SK-N-MC (cell line): ENCODE results near the gene ZNF710.

ENCODE experiments used
- DNase-seq: peaks from one replicate; pipeline ENCODE4 v3.0.0-alpha.2; 2011; ENCODE audit warnings: low read depth, low spot score
- H3K27ac ChIP-seq: fragments of 200-600 bp; sonication (generic); 2 replicates; pipeline ENCODE4 v1.5.1; 2016; ENCODE audit warnings: mixed run types
- H3K36me3 ChIP-seq: fragments of 200-600 bp; sonication (generic); 2 replicates; pipeline ENCODE4 v1.6.1; 2017; ENCODE audit warnings: antibody characterized with exemption, low read length, mixed read lengths; ENCODE audit not compliant: insufficient read depth
- H3K4me3 ChIP-seq: fragments of 200-600 bp; sonication (generic); 2 replicates; pipeline ENCODE4 v1.5.1; 2016
- H3K9ac ChIP-seq: fragments of 200-600 bp; sonication (generic); 2 replicates; pipeline ENCODE4 v1.8.0; 2017; ENCODE audit warnings: mixed run types, mixed read lengths; ENCODE audit not compliant: insufficient read length
- H3K9me3 ChIP-seq: fragments of 200-600 bp; sonication (generic); 2 replicates; pipeline ENCODE4 v1.6.1; 2017; ENCODE audit warnings: low read depth, mild to moderate bottlenecking, antibody characterized with exemption, low read length, moderate library complexity, mixed read lengths
- EZH2 ChIP-seq: fragments of 200-600 bp; sonication (generic); IDR thresholded peaks from one replicate; pipeline ENCODE4 v1.6.1; 2017; ENCODE audit warnings: antibody characterized with exemption
- FOXP2 ChIP-seq: optimal IDR thresholded peaks from 2 replicates; pipeline ENCODE3; 2011; ENCODE audit warnings: mild to moderate bottlenecking, moderate library complexity; ENCODE audit not compliant: insufficient read depth; ENCODE audit errors: extremely low read length, control extremely low read depth
- POLR2AphosphoS5 ChIP-seq: IDR thresholded peaks from 2 replicates; pipeline ENCODE4 v1.6.1; 2012; ENCODE audit warnings: mild to moderate bottlenecking, low read depth, low read length, borderline replicate concordance

The ZNF710 gene

DNA sequence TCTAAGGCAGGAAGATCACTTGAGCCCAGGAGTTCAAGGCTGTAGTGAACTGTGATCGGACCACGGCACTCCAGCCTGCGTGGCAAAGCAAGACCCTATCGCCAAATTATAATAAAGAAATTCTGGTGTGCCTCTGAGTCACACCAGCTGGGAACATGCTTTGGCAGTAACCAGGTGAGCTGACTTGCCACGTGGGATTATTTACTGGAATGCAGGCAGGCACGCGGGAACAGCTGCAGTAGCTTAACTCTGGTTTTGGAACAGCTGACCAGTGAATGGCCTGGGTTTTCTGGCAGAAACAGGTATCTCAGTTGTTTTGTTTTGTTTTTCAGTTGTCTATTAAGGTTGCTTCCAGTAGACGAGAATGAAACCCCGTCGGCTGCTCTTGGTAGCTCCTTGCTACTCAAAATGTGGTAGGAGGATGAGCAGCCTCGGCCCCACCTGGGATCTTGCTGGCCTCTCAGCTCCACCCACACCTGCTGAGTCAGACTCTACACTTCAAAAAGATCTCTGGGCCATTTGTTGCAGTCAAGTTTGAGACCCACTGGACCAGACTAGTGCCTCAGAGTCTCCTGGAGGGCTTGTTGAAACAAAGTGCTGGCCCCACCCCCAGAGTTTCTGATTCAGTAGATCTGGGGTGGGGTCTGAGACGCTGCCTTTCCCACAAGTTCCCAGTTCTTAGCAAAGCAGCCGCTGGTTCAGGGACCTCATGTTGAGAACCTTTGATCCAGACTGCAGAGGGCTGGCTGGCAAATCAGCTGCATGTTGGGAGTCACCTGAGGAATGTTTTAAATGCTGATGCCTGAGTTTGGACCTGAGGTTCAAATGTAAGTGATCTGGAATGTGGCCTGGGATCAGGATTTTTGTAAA lies 74.5 kb downstream of the ZNF710 start:
- H3K9ac ChIP-seq = no peak overlapping the region
- 0 out of 2 replicates have a peak overlapping the region, but pooled peaks have one; percentile 25 for H3K27ac ChIP-seq
- peaks cover 16% of the 10 kb centered on the region; the same call in 1 of the 2 replicates for H3K36me3 ChIP-seq
- DNase-seq = no peak
- H3K4me3 ChIP-seq = no peak overlapping the region
- H3K9me3 ChIP-seq = no peaks in the 10 kb centered on the region
- no peak for TF ChIP-seq EZH2
- TF ChIP-seq POLR2AphosphoS5 = no peak
- TF ChIP-seq FOXP2 = no peak

DNA sequence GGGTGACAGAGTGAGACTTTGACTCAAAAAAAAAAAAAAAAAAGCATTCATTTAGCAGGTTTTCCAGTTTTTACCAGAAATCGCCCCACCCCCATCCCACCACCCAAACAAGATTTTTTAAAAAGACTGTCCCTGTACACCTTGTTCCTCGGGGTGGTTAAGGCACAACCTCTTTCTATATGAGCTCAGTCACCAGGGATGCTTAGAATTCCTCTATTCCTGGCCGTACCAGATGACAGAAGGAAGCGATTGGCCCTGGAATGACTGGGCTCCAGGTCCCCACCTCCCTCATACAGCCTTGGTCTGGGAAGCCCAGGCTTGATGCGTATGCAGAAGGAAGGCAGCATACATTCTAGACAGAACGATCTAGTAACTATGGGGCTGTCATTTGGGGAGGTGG lies 75.6 kb downstream of the ZNF710 start:
- TF ChIP-seq FOXP2 = no peak
- TF ChIP-seq EZH2 = no peak
- no peak for TF ChIP-seq POLR2AphosphoS5
- Histone ChIP-seq H3K4me3 (no peak overlapping the region), H3K9me3 (no peaks in the 10 kb centered on the region), H3K36me3 (peaks cover 21% of the 10 kb centered on the region; the same call in 1 of the 2 replicates), H3K27ac (no peak overlapping the region), H3K9ac (no peak overlapping the region)
- no peak for DNase-seq

DNA sequence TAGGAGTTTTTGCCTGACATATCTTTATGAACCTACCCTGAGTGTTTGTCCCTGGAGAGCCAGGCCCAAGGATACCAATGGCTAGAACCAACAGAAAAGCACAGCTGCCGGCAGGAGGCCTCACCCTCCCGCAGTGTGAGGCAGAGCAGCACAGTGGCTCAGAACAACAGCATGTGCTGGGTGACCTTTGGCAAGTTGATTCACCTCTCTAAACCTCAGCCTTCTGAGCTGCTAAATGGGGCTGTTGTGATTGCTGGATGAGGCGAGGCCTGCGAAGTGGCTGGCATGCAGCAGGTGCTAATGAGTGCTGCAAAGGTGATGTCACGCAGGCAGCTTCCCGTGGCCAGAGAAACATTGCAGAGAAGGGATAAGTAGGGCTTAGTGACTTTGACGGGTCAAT lies 77.8 kb downstream of the ZNF710 start:
- TF ChIP-seq FOXP2 (no peak), POLR2AphosphoS5 (no peak), EZH2 (no peak)
- H3K27ac ChIP-seq = no peak overlapping the region
- H3K36me3 ChIP-seq = peaks cover 26% of the 10 kb centered on the region
- no peaks in the 10 kb centered on the region for H3K9me3 ChIP-seq
- H3K9ac ChIP-seq = no peak overlapping the region
- H3K4me3 ChIP-seq = no peak overlapping the region
- no peak for DNase-seq

DNA sequence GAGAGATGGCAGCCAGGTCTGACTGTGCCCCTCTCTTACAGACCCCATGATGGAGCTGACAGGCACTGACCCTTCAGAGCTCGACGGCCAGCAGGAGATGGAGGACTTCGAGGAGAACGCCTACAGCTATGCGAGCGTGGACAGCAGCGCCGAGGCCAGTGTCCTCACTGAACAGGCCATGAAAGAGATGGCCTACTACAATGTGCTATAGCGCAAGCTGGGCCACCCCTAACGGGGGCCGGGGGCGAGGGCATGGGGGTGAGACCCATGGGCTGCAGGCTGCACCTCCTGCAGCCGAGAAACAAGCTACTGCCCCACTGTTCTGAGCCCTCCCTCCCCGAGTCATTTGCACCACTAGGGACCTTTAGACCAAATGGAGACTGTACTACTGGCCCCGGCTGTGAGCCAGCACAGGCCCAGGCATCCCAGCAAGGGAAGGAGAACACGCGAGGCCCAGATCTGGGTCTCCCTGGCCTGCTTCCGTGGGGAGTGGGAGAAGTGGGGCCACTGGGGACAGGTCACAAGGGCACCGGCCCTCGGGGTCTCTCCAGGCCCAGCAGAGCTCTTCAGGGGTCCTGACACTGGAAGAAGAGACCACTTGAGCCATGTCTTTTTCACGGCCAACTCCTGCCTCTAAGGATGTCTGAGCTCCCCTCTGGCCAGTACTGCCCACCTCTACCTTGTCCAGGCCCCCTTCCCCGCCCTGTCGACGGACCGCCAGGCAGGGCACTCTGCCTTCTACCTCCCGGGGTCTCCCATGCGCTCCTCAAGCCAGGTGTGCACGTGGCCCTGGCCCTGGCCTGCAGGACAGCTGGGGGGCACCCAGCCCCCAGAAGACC lies 78.7 kb downstream of the ZNF710 start:
- H3K9me3 ChIP-seq = no peaks in the 10 kb centered on the region
- H3K4me3 ChIP-seq = no peak overlapping the region
- H3K36me3 ChIP-seq = peaks cover 32% of the 10 kb centered on the region
- H3K9ac ChIP-seq = no peak overlapping the region
- TF ChIP-seq POLR2AphosphoS5 = no peak
- TF ChIP-seq EZH2 = no peak
- TF ChIP-seq FOXP2 = no peak
- no peak overlapping the region for H3K27ac ChIP-seq
- DNase-seq = no peak

DNA sequence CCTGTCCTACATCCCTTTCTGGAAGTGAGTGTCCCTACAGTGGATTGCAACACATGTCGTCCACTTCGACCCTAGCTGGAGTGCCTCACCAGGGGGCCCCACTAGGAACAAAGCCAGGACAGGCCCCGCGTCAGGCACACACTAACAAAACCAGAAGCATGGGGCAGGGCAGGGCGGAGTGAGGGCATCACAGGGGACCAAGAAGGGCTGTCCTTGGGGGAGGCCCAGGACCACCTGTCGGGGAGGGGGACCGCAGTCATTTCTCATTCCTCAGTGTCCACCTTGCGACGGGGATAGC lies 79.3 kb downstream of the ZNF710 start:
- DNase-seq = no peak
- H3K36me3 ChIP-seq = peaks cover 38% of the 10 kb centered on the region
- H3K27ac ChIP-seq = no peak overlapping the region
- TF ChIP-seq EZH2 (no peak), POLR2AphosphoS5 (no peak), FOXP2 (no peak)
- no peaks in the 10 kb centered on the region for H3K9me3 ChIP-seq
- H3K9ac ChIP-seq = no peak overlapping the region
- no peak overlapping the region for H3K4me3 ChIP-seq

DNA sequence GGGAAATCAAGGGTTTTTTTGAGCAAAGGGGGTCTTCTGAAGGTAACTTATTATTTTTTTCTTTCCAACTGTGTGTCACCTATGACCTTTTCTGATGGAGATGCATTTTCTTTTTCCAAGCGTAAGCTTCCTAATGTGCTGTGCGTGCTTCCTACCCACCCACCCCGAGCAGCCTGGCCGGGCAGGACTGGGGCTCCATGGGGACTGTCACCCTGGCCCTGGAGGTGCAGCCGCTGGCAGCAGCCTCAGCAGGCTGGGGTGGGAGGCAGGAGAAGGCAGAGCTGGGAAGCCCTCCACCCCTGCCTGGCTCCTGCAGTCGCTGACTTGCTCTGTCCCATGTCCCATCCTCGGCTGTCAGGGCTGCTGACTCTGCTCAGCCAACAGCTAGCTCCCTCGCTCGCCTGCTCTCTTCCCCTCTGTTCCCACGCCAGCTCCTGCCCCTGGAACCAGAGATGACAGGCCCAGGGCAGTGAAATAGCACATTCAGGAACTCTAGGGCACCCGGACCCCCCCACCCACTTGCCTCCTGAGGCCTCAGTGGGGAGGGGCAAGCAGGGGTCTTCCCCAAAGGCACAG lies 79.8 kb downstream of the ZNF710 start:
- no peak overlapping the region for H3K9ac ChIP-seq
- no peak overlapping the region for H3K27ac ChIP-seq
- TF ChIP-seq EZH2 = no peak
- no peak for TF ChIP-seq FOXP2
- H3K9me3 ChIP-seq = no peaks in the 10 kb centered on the region
- H3K4me3 ChIP-seq = no peak overlapping the region
- no peak for DNase-seq
- H3K36me3 ChIP-seq = peaks cover 42% of the 10 kb centered on the region

DNA sequence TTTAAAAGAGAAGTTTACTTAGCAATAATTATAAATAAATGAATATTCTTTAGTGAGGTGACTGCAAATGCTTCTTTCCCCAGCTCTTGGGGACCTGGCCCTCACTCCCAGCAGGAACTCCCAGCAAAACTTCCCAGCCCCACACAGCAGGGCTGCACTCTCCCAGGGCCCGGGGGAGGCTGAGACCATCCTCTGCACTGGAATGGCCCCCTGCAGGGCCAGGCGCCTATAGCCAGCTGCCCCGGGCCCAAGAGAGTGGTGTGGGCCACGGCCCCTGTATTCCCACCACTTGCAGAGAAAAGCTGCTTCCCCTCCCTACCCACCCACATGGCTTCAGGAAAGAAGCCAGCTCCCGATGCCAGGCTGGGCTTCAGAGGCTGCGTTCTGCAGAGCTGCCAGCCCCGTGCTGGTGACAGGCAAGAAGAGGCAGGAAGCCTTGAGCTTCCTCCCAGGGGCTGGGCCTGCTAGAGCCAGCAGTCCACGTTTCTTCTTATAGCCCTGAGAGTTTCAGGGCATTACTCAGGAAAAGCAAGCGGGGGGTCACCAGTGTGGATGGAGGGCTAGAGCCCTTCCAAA lies 81.1 kb downstream of the ZNF710 start:
- Histone ChIP-seq H3K9ac (no peak overlapping the region), H3K36me3 (peaks cover 50% of the 10 kb centered on the region), H3K4me3 (no peak overlapping the region), H3K27ac (peak overlapping the region; percentile 26; the same call in 1 of the 2 replicates), H3K9me3 (no peaks in the 10 kb centered on the region)
- TF ChIP-seq POLR2AphosphoS5 (no peak), FOXP2 (no peak), EZH2 (no peak)
- DNase-seq = no peak

DNA sequence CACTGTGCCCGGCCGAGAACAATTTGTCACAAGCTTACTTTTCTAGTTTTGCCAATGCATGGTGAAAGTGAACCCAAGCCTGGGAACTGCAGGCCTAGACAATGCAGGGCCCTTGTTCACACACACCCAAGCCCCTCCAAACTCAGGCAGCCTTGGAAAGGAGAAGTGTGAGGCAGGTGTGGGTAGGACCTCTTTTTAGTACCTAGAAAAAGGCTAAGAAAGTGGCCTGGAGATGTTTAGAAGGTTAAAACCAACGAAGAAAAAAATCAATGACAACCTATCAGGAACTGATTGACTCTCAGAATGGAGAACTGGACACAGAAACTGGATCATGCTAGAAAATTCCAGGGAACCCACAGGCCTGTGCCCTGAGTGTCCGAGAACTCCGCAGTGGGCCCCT lies 82.3 kb downstream of the ZNF710 start:
- Histone ChIP-seq H3K4me3 (no peak overlapping the region), H3K9ac (no peak overlapping the region), H3K9me3 (no peaks in the 10 kb centered on the region), H3K36me3 (peaks cover 58% of the 10 kb centered on the region), H3K27ac (peak overlapping the region; percentile 71)
- DNase-seq = no peak
- TF ChIP-seq POLR2AphosphoS5 = no peak
- no peak for TF ChIP-seq FOXP2
